CD4-positive, alpha-beta T cell treated with Interleukin-15 for 4 hours (primary cell): ENCODE data around the gene OR10H4.
"Not testable (repeated sequence)": the region's sequence is repeated elsewhere in the genome, so short reads cannot be mapped to it uniquely, and the experiment has no call there.

Experiments used
- DNase-seq: peaks from one replicate; pipeline ENCODE4 v3.0.0-alpha.2; 2020; ENCODE audit warnings: low spot score

OR10H4 gene

GRCh38 chr19:15948223-15949058 is at the start of gene OR10H4:
TSS of gene OR10H4 (plus strand) at chr19:15949008. CDS start at chr19:15949008, 0 bp downstream.
- no peak for DNase-seq

GRCh38 chr19:15899561-15899960 is 49.2 kb upstream of the OR10H4 start:
- DNase-seq, result not testable (repeated sequence)

GRCh38 chr19:15900032-15900431 is 48.8 kb upstream of the OR10H4 start:
- not testable (repeated sequence) for DNase-seq

GRCh38 chr19:15900504-15900903 is 48.3 kb upstream of the OR10H4 start:
- DNase-seq, result no peak

- DNase-seq, result no peak
Observed at GRCh38 chr19:15902254-15902653, 46.6 kb upstream of the OR10H4 start.

- DNase-seq, result not testable (repeated sequence)
Observed at GRCh38 chr19:15902898-15903297, 45.9 kb upstream of the OR10H4 start.

GRCh38 chr19:15905026-15905425 is 43.8 kb upstream of the OR10H4 start:
- DNase-seq, result no peak

GRCh38 chr19:15911599-15912235 is 37.1 kb upstream of the OR10H4 start:
- no peak for DNase-seq

- DNase-seq, result no peak
Observed at GRCh38 chr19:15913384-15913783, 35.4 kb upstream of the OR10H4 start.

GRCh38 chr19:15913830-15914229 is 35.0 kb upstream of the OR10H4 start:
- no peak for DNase-seq

- no peak for DNase-seq
Observed at GRCh38 chr19:15915109-15915508, 33.7 kb upstream of the OR10H4 start.

GRCh38 chr19:15919243-15919642 is 29.6 kb upstream of the OR10H4 start:
- DNase-seq, result no peak

- no peak for DNase-seq
Observed at GRCh38 chr19:15922021-15922420, 26.8 kb upstream of the OR10H4 start.

- no peak for DNase-seq
Observed at GRCh38 chr19:15923702-15924101, 25.1 kb upstream of the OR10H4 start.

- DNase-seq, result no peak
Observed at GRCh38 chr19:15926484-15926883, 22.3 kb upstream of the OR10H4 start.

GRCh38 chr19:15928321-15928720 is 20.5 kb upstream of the OR10H4 start:
- DNase-seq, result no peak

- DNase-seq, result not testable (repeated sequence)
Observed at GRCh38 chr19:15933761-15934331, 15.0 kb upstream of the OR10H4 start.

GRCh38 chr19:15934332-15935078 is 14.3 kb upstream of the OR10H4 start, which contains the start of gene CYP4F11:
TSS of gene CYP4F11 (minus strand) at chr19:15934529. CDS start at chr19:15934408, 121 bp downstream.
- DNase-seq, result no peak

- no peak for DNase-seq
Observed at GRCh38 chr19:15935167-15935702, 13.6 kb upstream of the OR10H4 start.

GRCh38 chr19:15936173-15936572 is 12.6 kb upstream of the OR10H4 start:
- DNase-seq, result no peak

- no peak for DNase-seq
Observed at GRCh38 chr19:15936950-15937349, 11.9 kb upstream of the OR10H4 start.

- no peak for DNase-seq
Observed at GRCh38 chr19:15937771-15938170, 11.0 kb upstream of the OR10H4 start.
